ENCODE measurements around the gene GSK3B.
"Not testable (repeated sequence)": the region's sequence is repeated elsewhere in the genome, so short reads cannot be mapped to it uniquely, and the experiment has no call there.

The GSK3B gene

DNA sequence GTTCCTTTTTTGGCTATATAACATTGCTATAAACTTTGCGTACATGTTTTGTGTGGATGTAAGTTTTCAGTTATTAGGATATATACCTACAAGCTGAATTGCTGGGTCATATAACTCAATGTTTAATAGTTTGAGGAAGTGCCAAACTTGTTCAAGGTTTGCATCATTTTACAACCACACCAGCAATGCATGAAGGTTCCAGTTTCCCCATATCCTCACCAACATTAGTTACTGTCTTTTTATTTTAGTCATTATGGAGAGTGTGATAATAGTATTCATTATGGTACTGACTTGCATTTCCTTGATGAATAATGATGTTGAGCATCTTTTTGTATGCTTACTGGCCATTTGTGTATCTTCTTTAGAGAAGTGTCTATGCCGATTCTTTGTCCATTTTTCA, 200.1 kb downstream of the GSK3B start:
- no peak for DNase-seq
- Histone ChIP-seq H4K20me1 (ENCODE audit: insufficient read depth, low read length) (no peaks in the 10 kb centered on the region), H3K79me2 (ENCODE audit: low read length) (no peaks in the 10 kb centered on the region), H3K27ac (ENCODE audit: low read length) (no peak overlapping the region), H2AFZ (ENCODE audit: low read length) (no peak overlapping the region), H3K9me3 (replicated peaks; ENCODE audit: insufficient read depth, low read length) (no peaks in the 10 kb centered on the region), H3K4me3 (ENCODE audit: low read length) (no peak overlapping the region), H3K4me1 (ENCODE audit: low read length) (no peaks in the 10 kb centered on the region), H3F3A (ENCODE audit: insufficient read depth, low read length) (no peaks in the 10 kb centered on the region), H3K36me3 (replicated peaks; ENCODE audit: insufficient read depth, low read length) (no peaks in the 10 kb centered on the region), H3K9me2 (replicated peaks; ENCODE audit: insufficient read depth, low read length) (no peaks in the 10 kb centered on the region), H3K9ac (ENCODE audit: low read length) (no peak overlapping the region), H3K27me3 (replicated peaks; ENCODE audit: insufficient read depth, low read length) (no peaks in the 10 kb centered on the region), H3K4me2 (ENCODE audit: low read depth, low read length) (no peak overlapping the region)
- TF ChIP-seq EZH2 (optimal IDR thresholded peaks at IDR 0.05; ENCODE audit: low read depth, low read length) (no peak), EZH2phosphoT487 (IDR thresholded peaks at IDR 0.05; ENCODE audit: low read length) (no peak)
- TF ChIP-seq, protein P1, sequence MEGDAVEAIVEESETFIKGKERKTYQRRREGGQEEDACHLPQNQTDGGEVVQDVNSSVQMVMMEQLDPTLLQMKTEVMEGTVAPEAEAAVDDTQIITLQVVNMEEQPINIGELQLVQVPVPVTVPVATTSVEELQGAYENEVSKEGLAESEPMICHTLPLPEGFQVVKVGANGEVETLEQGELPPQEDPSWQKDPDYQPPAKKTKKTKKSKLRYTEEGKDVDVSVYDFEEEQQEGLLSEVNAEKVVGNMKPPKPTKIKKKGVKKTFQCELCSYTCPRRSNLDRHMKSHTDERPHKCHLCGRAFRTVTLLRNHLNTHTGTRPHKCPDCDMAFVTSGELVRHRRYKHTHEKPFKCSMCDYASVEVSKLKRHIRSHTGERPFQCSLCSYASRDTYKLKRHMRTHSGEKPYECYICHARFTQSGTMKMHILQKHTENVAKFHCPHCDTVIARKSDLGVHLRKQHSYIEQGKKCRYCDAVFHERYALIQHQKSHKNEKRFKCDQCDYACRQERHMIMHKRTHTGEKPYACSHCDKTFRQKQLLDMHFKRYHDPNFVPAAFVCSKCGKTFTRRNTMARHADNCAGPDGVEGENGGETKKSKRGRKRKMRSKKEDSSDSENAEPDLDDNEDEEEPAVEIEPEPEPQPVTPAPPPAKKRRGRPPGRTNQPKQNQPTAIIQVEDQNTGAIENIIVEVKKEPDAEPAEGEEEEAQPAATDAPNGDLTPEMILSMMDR (IDR thresholded peaks at IDR 0.05; ENCODE audit: low read length): no peak

DNA sequence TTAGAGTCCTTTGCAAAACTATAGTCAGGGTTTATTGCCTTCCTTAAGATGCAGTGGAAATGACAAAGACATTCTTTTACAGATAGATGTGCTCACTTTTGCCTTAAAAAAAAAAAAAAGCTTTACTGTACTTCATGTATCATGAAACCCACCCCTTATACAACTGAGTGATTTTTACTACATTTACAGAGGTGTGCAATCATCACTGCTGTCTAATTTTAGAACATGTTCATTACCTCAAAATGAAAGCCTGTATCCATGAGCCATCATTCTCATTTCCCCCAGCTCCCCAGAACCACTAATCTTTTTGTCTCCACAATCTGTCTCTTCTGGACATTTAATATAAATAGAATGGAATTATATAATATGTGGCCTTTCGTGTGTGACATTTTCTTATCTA, 200.5 kb downstream of the GSK3B start:
- H3K4me1 ChIP-seq (ENCODE audit: low read length): no peaks in the 10 kb centered on the region
- no peak overlapping the region for H3K9ac ChIP-seq (ENCODE audit: low read length)
- H3K27ac ChIP-seq (ENCODE audit: low read length): no peak overlapping the region
- no peaks in the 10 kb centered on the region for H3K79me2 ChIP-seq (ENCODE audit: low read length)
- no peak overlapping the region for H3K4me3 ChIP-seq (ENCODE audit: low read length)
- no peaks in the 10 kb centered on the region for H3K9me3 ChIP-seq (replicated peaks; ENCODE audit: insufficient read depth, low read length)
- H3F3A ChIP-seq (ENCODE audit: insufficient read depth, low read length): no peaks in the 10 kb centered on the region
- no peak for DNase-seq
- no peaks in the 10 kb centered on the region for H3K27me3 ChIP-seq (replicated peaks; ENCODE audit: insufficient read depth, low read length)
- TF ChIP-seq, protein P1 (IDR thresholded peaks at IDR 0.05; ENCODE audit: low read length): no peak
- no peak for TF ChIP-seq EZH2 (optimal IDR thresholded peaks at IDR 0.05; ENCODE audit: low read depth, low read length)
- no peak for TF ChIP-seq EZH2phosphoT487 (IDR thresholded peaks at IDR 0.05; ENCODE audit: low read length)
- H3K4me2 ChIP-seq (ENCODE audit: low read depth, low read length): no peak overlapping the region
- no peaks in the 10 kb centered on the region for H3K9me2 ChIP-seq (replicated peaks; ENCODE audit: insufficient read depth, low read length)
- no peak overlapping the region for H2AFZ ChIP-seq (ENCODE audit: low read length)
- no peaks in the 10 kb centered on the region for H4K20me1 ChIP-seq (ENCODE audit: insufficient read depth, low read length)
- no peaks in the 10 kb centered on the region for H3K36me3 ChIP-seq (replicated peaks; ENCODE audit: insufficient read depth, low read length)

DNA sequence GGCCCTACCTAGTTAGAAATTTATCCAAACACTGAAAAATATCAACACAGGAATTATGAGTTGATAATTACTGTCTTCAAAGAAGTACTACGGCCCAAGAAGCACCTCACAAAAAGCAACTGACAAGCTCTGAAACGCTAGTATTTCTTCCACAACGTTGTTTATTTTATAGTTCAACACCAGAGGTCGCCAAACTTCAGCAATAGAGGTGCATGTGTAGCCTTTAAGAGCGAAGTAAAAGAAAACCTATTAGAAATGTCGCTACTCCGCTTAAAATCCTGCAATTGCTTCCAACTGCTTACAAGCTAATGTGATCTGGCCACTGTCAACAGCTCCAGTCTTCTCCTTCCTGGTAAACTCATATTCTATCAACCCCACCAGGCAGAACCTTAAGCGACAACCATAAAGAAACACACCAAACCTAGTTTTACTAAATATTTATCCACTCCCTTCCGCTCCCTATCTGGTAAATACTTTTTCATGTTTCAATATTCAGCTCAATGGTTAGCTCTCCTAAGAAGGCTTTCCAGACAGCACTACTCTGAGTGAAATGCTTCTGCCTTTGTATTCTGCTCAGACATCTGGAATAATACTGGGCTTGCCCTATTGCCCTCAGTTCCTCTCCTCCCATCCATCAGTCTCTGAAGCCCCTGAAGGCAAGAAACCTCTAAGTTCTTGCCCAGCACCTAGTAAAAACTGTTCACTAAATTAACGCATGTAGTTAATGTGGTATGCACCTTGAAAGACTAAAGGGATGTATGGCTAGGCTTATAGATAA, 202.1 kb downstream of the GSK3B start:
- Histone ChIP-seq H3K4me2 (ENCODE audit: low read depth, low read length) (no peak overlapping the region), H3K79me2 (ENCODE audit: low read length) (no peaks in the 10 kb centered on the region), H3F3A (ENCODE audit: insufficient read depth, low read length) (no peaks in the 10 kb centered on the region), H3K27ac (ENCODE audit: low read length) (no peak overlapping the region), H3K36me3 (replicated peaks; ENCODE audit: insufficient read depth, low read length) (no peaks in the 10 kb centered on the region), H3K9me2 (replicated peaks; ENCODE audit: insufficient read depth, low read length) (no peaks in the 10 kb centered on the region), H3K4me3 (ENCODE audit: low read length) (no peak overlapping the region), H3K27me3 (replicated peaks; ENCODE audit: insufficient read depth, low read length) (no peaks in the 10 kb centered on the region), H2AFZ (ENCODE audit: low read length) (no peak overlapping the region), H3K9me3 (replicated peaks; ENCODE audit: insufficient read depth, low read length) (no peaks in the 10 kb centered on the region), H3K4me1 (ENCODE audit: low read length) (no peaks in the 10 kb centered on the region), H4K20me1 (ENCODE audit: insufficient read depth, low read length) (no peaks in the 10 kb centered on the region), H3K9ac (ENCODE audit: low read length) (no peak overlapping the region)
- DNase-seq: peak; percentile 64
- no peak for TF ChIP-seq EZH2phosphoT487 (IDR thresholded peaks at IDR 0.05; ENCODE audit: low read length)
- no peak for TF ChIP-seq EZH2 (optimal IDR thresholded peaks at IDR 0.05; ENCODE audit: low read depth, low read length)
- TF ChIP-seq, protein P1 (IDR thresholded peaks at IDR 0.05; ENCODE audit: low read length): peak; percentile 78

DNA sequence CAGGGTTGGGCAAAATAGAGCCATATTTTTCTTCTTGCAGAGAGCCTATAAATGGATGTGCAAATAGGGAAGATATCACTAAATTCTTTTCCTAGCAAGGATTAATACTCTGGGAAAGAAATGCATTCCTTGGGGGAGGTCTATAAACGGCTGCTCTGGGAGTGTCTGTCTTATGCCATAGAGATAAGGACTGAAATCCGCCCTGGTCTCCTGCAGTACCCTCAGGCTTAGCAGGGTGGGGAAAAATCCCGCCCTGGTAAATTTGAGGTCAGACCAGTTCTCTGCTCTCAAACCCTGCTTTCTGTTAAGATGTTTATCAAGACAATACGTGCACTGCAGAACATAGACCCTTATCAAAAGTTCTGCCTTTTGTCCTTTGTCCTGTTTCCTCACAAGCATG, 205.6 kb downstream of the GSK3B start:
- not testable (repeated sequence) for H3K27ac ChIP-seq (ENCODE audit: low read length); H3K9me3 ChIP-seq (replicated peaks; ENCODE audit: insufficient read depth, low read length); H3K4me1 ChIP-seq (ENCODE audit: low read length); H3K27me3 ChIP-seq (replicated peaks; ENCODE audit: insufficient read depth, low read length); H3F3A ChIP-seq (ENCODE audit: insufficient read depth, low read length); H3K9me2 ChIP-seq (replicated peaks; ENCODE audit: insufficient read depth, low read length); H4K20me1 ChIP-seq (ENCODE audit: insufficient read depth, low read length); H3K4me3 ChIP-seq (ENCODE audit: low read length); H2AFZ ChIP-seq (ENCODE audit: low read length); H3K36me3 ChIP-seq (replicated peaks; ENCODE audit: insufficient read depth, low read length); DNase-seq; H3K4me2 ChIP-seq (ENCODE audit: low read depth, low read length); H3K9ac ChIP-seq (ENCODE audit: low read length); H3K79me2 ChIP-seq (ENCODE audit: low read length)
